HG03066 (cell line): ENCODE measurements around the gene HSPA2.
A peak's percentile ranks its signal among the peaks of the same experiment; 100 is the strongest.

Source experiments
- ATAC-seq: cut with Tn5 transposase; IDR thresholded peaks from one replicate; pipeline ENCODE4 v1.9.1; 2021; ENCODE audit warnings: low read depth; ENCODE audit not compliant: unreplicated experiment

HSPA2 gene

GRCh38 chr14:64540208-64541202 is at the start of gene HSPA2:
Gene HSPA2, plus strand, starts transcription at chr14:64540741. Its CDS starts 109 bp downstream, at chr14:64540850.
- peak; percentile 93 for ATAC-seq

- no peak for ATAC-seq
Observed at GRCh38 chr14:64491637-64492036, 48.9 kb upstream of the HSPA2 start.

- no peak for ATAC-seq
Observed at GRCh38 chr14:64493455-64493854, 47.1 kb upstream of the HSPA2 start.

GRCh38 chr14:64495252-64495651 is 45.3 kb upstream of the HSPA2 start:
- ATAC-seq: no peak

GRCh38 chr14:64496764-64497163 is 43.8 kb upstream of the HSPA2 start:
- ATAC-seq: no peak

- no peak for ATAC-seq
Observed at GRCh38 chr14:64500088-64500487, 40.5 kb upstream of the HSPA2 start.

GRCh38 chr14:64501411-64502171 is 39.0 kb upstream of the HSPA2 start:
- ATAC-seq: no peak

- ATAC-seq: no peak
Observed at GRCh38 chr14:64502456-64502855, 38.1 kb upstream of the HSPA2 start.

- no peak for ATAC-seq
Observed at GRCh38 chr14:64502887-64503433, 37.6 kb upstream of the HSPA2 start.

GRCh38 chr14:64503434-64504309 is 36.9 kb upstream of the HSPA2 start, which contains the start of gene ZBTB25:
Gene ZBTB25, minus strand, starts transcription at chr14:64503838. Its CDS starts 13,305 bp downstream, at chr14:64490533.
- peak; percentile 49 for ATAC-seq

GRCh38 chr14:64504310-64504896 is 36.1 kb upstream of the HSPA2 start, which contains the start of gene ZBTB1:
Gene ZBTB1, plus strand, starts transcription at chr14:64504770. Its CDS starts 16,735 bp downstream, at chr14:64521505.
- ATAC-seq: peak; percentile 17

GRCh38 chr14:64504897-64505794 is 35.4 kb upstream of the HSPA2 start:
- ATAC-seq: peak; percentile 24

GRCh38 chr14:64506721-64507120 is 33.8 kb upstream of the HSPA2 start:
- no peak for ATAC-seq

- no peak for ATAC-seq
Observed at GRCh38 chr14:64507376-64508156, 33.0 kb upstream of the HSPA2 start.

GRCh38 chr14:64508215-64508776 is 32.2 kb upstream of the HSPA2 start:
- no peak for ATAC-seq

- ATAC-seq: no peak
Observed at GRCh38 chr14:64509036-64509435, 31.5 kb upstream of the HSPA2 start.
